ENCODE data around the gene MARCO. TPM values are rescaled to one million over a fixed set of nuclear protein-coding genes. Genes with fewer than 3 reads are reported as not detected.

MARCO gene
- polyA plus RNA-seq, 3 donors, result 12.7 to 43.7 (median 37.7) TPM

DNA sequence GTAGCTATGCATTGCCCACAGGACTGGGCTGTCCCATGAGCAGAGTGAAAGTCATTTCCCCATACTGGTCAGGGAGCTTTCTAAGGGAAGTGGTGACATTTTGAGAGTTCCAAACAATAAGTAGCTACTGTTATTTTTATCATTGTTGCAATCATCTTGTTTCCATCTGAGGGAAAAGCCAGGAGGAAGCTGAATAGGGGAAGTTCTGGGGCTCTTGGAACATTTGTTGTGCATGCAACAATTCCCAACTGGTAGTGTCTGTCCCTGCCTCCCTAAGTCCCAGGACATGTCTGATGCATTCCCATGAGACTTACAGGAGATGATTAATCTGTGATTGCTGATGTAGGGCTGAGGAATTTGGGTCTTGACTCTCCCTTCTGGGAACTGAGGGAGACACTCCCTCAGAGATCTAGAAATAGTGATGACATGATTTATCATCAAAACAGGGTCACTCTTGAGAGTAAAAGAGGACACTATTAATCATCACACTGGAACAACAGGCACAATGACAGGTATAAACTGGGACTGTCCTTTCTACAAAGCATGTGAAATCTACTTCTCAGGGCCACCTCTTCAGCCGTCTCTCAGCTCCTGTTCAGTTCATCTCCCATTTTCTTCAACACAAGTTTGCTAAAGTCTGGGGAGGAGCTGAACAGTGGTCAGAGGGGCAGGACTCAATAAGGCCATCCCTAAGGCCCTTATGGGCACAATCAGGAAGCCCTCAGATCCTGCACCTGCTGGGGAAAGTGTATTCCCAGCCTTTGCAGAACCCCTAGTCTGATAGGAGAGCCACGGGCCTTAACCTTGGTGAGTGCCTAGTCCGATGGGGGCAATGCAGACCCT is 28.0 kb upstream of the MARCO start:
- Histone ChIP-seq H3K9ac (ENCODE audit: insufficient read depth, low read length, poor library complexity, severe bottlenecking) (no peak overlapping the region), H4K20me1 (ENCODE audit: insufficient read depth, low read length) (no peaks in the 10 kb centered on the region), H3K4me2 (replicated peaks; ENCODE audit: extremely low read depth, low read length, poor library complexity, severe bottlenecking) (peak overlapping the region; percentile 40), H3K4me3 (replicated peaks in 1 of 3; ENCODE audit: low read depth in 2 of 3, low read length in 3 of 3) (peak overlapping the region in 1 of 3 experiments; percentile 31), H2AFZ (ENCODE audit: insufficient read depth, low read depth, low read length, poor library complexity, severe bottlenecking) (no peak overlapping the region), H3K79me2 (ENCODE audit: insufficient read depth, low read length) (no peaks in the 10 kb centered on the region), H3K9me3 (replicated peaks in 1 of 2; ENCODE audit: control insufficient read depth in 1 of 2, insufficient read depth in 1 of 2, low read length in 2 of 2) (no peaks in the 10 kb centered on the region), H3K27ac (ENCODE audit: low read depth in 1 of 2, low read length in 2 of 2) (peak overlapping the region in 1 of 2 donors; percentile 70), H3K4me1 (ENCODE audit: control insufficient read depth in 1 of 2, insufficient read depth in 2 of 2, low read length in 2 of 2) (peaks cover 20 to 33% of the 10 kb centered on the region in 2 donors), H3K27me3 (ENCODE audit: control insufficient read depth in 2 of 2, insufficient read depth in 2 of 2, low read length in 2 of 2) (no peaks in the 10 kb centered on the region), H3K36me3 (replicated peaks in 1 of 2; ENCODE audit: control insufficient read depth in 1 of 2, insufficient read depth in 2 of 2, low read length in 2 of 2) (no peaks in the 10 kb centered on the region)
- Mint-ChIP-seq H3K4me3 (peak overlapping the region in 1 of 2 donors; percentile 56), H3K4me1 (peaks cover 34% of the 10 kb centered on the region), H3K27me3 (ENCODE audit: low read depth in 3 of 3) (peaks cover 0 to 7% (median 1%) of the 10 kb centered on the region in 3 donors), H3K36me3 (peaks cover 6 to 8% of the 10 kb centered on the region in 2 donors), H3K9me3 (peaks cover 0 to 2% (median 0%) of the 10 kb centered on the region in 7 donors), H3K27ac (peak overlapping the region; percentile 79 to 94 (median 85))
- intact Hi-C loops (cut with micrococcal nuclease), result no loop called here
- peak; percentile 49 to 91 (median 66) for DNase-seq
- 100% methylated on average over 2 of the region's 3 CpGs for WGBS (ENCODE audit: insufficient coverage)
- TF ChIP-seq, protein P1, sequence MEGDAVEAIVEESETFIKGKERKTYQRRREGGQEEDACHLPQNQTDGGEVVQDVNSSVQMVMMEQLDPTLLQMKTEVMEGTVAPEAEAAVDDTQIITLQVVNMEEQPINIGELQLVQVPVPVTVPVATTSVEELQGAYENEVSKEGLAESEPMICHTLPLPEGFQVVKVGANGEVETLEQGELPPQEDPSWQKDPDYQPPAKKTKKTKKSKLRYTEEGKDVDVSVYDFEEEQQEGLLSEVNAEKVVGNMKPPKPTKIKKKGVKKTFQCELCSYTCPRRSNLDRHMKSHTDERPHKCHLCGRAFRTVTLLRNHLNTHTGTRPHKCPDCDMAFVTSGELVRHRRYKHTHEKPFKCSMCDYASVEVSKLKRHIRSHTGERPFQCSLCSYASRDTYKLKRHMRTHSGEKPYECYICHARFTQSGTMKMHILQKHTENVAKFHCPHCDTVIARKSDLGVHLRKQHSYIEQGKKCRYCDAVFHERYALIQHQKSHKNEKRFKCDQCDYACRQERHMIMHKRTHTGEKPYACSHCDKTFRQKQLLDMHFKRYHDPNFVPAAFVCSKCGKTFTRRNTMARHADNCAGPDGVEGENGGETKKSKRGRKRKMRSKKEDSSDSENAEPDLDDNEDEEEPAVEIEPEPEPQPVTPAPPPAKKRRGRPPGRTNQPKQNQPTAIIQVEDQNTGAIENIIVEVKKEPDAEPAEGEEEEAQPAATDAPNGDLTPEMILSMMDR (IDR thresholded peaks at IDR 0.05), result no peak

- WGBS (ENCODE audit: insufficient coverage), result 93% methylated on average over 8 of the region's 9 CpGs
- intact Hi-C loops (cut with micrococcal nuclease), result no loop called here
- DNase-seq, result no peak
- no peaks in the 10 kb centered on the region for H4K20me1 ChIP-seq (ENCODE audit: insufficient read depth, low read length)
- peaks cover 0 to 9% (median 1%) of the 10 kb centered on the region in 3 donors for H3K27me3 Mint-ChIP-seq (ENCODE audit: low read depth in 3 of 3)
- H3K27ac ChIP-seq (ENCODE audit: low read depth in 1 of 2, low read length in 2 of 2), result no peak overlapping the region
- H3K27ac Mint-ChIP-seq, result peak overlapping the region in 2 of 7 donors; percentile 6 to 35
- no peak overlapping the region for H3K4me3 ChIP-seq (replicated peaks in 1 of 3; ENCODE audit: low read depth in 2 of 3, low read length in 3 of 3)
- peaks cover 0 to 2% (median 0%) of the 10 kb centered on the region in 7 donors for H3K9me3 Mint-ChIP-seq
- H3K9ac ChIP-seq (ENCODE audit: insufficient read depth, low read length, poor library complexity, severe bottlenecking), result no peak overlapping the region
- no peaks in the 10 kb centered on the region for H3K27me3 ChIP-seq (ENCODE audit: control insufficient read depth in 2 of 2, insufficient read depth in 2 of 2, low read length in 2 of 2)
- peaks cover 6 to 8% of the 10 kb centered on the region in 2 donors for H3K36me3 Mint-ChIP-seq
- no peak overlapping the region for H3K4me3 Mint-ChIP-seq
- TF ChIP-seq, protein P1 (IDR thresholded peaks at IDR 0.05), result no peak
- no peak overlapping the region for H3K4me2 ChIP-seq (replicated peaks; ENCODE audit: extremely low read depth, low read length, poor library complexity, severe bottlenecking)
- peaks cover 20 to 32% of the 10 kb centered on the region in 2 donors for H3K4me1 ChIP-seq (ENCODE audit: control insufficient read depth in 1 of 2, insufficient read depth in 2 of 2, low read length in 2 of 2)
- H3K4me1 Mint-ChIP-seq, result peaks cover 32% of the 10 kb centered on the region
- H3K36me3 ChIP-seq (replicated peaks in 1 of 2; ENCODE audit: control insufficient read depth in 1 of 2, insufficient read depth in 2 of 2, low read length in 2 of 2), result no peaks in the 10 kb centered on the region
- H3K9me3 ChIP-seq (replicated peaks in 1 of 2; ENCODE audit: control insufficient read depth in 1 of 2, insufficient read depth in 1 of 2, low read length in 2 of 2), result no peaks in the 10 kb centered on the region
- H3K79me2 ChIP-seq (ENCODE audit: insufficient read depth, low read length), result no peaks in the 10 kb centered on the region
- no peak overlapping the region for H2AFZ ChIP-seq (ENCODE audit: insufficient read depth, low read depth, low read length, poor library complexity, severe bottlenecking)
These were observed 27.1 kb upstream of the MARCO start for GRCh38 chr2:118914721-118915453.

Data from CD14-positive monocyte (primary cell).